Testis (tissue), 3 donors: ENCODE results near the gene SYNM. TPM values are rescaled to one million over a fixed set of nuclear protein-coding genes. Genes with fewer than 3 reads are reported as not detected.

Experiments used
- DNase-seq: peaks from one replicate; pipeline ENCODE4 v3.0.0-alpha.2; 2019
- H3K27ac ChIP-seq, 2 donors: fragments of 200-600 bp; sonication (generic); one replicate each; pipeline ENCODE4 v1.5.1; 2019
- H3K27me3 ChIP-seq: fragments of 200-600 bp; sonication (generic); one replicate; pipeline ENCODE4 v1.5.1; 2019
- H3K36me3 ChIP-seq: fragments of 200-600 bp; sonication (generic); one replicate; pipeline ENCODE4 v1.5.1; 2017; ENCODE audit warnings: low read depth; ENCODE audit errors: missing control alignments
- H3K4me1 ChIP-seq: fragments of 200-600 bp; sonication (generic); one replicate; pipeline ENCODE4 v1.5.1; 2019
- H3K4me3 ChIP-seq, 2 donors: fragments of 200-600 bp; sonication (generic); one replicate each; pipeline ENCODE4 v1.5.1; 2017 to 2019
- H3K9me3 ChIP-seq: fragments of 200-600 bp; sonication (generic); one replicate; pipeline ENCODE4 v1.5.1; 2017
- POLR2A ChIP-seq: fragments of 450-650 bp; IDR thresholded peaks from one replicate; pipeline ENCODE4 v1.6.1; 2017; ENCODE audit warnings: antibody characterized with exemption, mild to moderate bottlenecking, moderate library complexity
- WGBS, 2 donors: methylation state at CpG; one replicate each; pipeline ENCODE4 v1.1.5; 2018; 5-methylcytosine and 5-hydroxymethylcytosine counted together
- intact Hi-C: fragments of 100-400 bp; cut with DNase I; formaldehyde crosslinking; loops from one replicate; pipeline ENCODE4 v1.15.1; 2023; ENCODE audit warnings: low total_unique reads
- polyA plus RNA-seq: library from polyadenylated mRNA; stranded (reverse); fragments of 350-450 nt; fragmentation: Illumina TruSeq; extraction: RNeasy Lipid Tissue Mini Kit (QIAGEN cat#74804); gene quantifications from one replicate; pipeline ENCODE4 v1.2.3, GENCODE V29; 2014; ENCODE audit warnings: low read depth, low replicate concordance; ENCODE audit not compliant: insufficient read depth
- total RNA-seq, 2 donors: library from RNA; depleted of rRNA; stranded (reverse); fragments of >200 nt; gene quantifications; one replicate each; pipeline ENCODE4 v1.2.3, GENCODE V29; 2016
- TF ChIP-seq, protein P1 (sequence below), 3 experiments: fragments of 450-650 bp in 2 of 3; fragments of 200-600 bp in 1 of 3; sonication (generic) in 1 of 3; IDR thresholded peaks; one replicate each; pipeline ENCODE4 v1.5.1; 2016 to 2019; ENCODE audit warnings: antibody characterized with exemption in 3 of 3, mild to moderate bottlenecking in 2 of 3, moderate library complexity in 1 of 3

SYNM gene
- total and polyA plus RNA-seq, 3 donors from 2014 or later, result 10.0 to 17.9 (median 11.1) TPM

DNA sequence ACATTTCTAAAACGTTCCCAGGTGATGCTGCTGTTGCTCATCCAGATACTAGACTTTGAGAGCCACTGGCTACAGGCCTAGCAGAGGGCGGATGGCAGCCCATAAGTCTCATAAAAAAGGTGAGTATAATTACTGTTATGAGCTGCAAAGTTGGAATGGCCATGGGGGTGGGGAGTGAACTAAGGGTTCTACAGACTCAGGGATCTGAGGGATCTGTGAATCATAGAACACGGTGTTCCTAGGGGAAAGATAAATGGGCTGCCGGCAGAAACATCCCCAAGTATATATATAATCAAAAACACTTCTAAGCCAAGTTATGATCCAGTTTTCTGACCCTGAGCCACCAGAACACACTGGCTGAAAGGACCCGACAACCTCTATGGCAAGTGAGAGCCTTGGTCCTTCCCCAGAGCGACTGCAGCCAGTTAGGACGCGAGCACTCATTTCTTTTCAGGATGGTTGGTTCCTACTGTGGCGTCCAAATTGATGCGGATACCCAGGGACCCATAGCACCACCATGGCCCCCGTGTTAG, 7.9 kb upstream of the SYNM start:
- Histone ChIP-seq H3K27me3 (no peaks in the 10 kb centered on the region), H3K4me1 (peaks cover 7% of the 10 kb centered on the region), H3K27ac (no peak overlapping the region), H3K9me3 (no peaks in the 10 kb centered on the region), H3K36me3 (no peaks in the 10 kb centered on the region), H3K4me3 (no peak overlapping the region)
- WGBS, 2 donors, result 72 to 80% methylated on average over 11 of the region's 11 CpGs
- no peak for DNase-seq
- TF ChIP-seq POLR2A, result no peak
- TF ChIP-seq, protein P1, sequence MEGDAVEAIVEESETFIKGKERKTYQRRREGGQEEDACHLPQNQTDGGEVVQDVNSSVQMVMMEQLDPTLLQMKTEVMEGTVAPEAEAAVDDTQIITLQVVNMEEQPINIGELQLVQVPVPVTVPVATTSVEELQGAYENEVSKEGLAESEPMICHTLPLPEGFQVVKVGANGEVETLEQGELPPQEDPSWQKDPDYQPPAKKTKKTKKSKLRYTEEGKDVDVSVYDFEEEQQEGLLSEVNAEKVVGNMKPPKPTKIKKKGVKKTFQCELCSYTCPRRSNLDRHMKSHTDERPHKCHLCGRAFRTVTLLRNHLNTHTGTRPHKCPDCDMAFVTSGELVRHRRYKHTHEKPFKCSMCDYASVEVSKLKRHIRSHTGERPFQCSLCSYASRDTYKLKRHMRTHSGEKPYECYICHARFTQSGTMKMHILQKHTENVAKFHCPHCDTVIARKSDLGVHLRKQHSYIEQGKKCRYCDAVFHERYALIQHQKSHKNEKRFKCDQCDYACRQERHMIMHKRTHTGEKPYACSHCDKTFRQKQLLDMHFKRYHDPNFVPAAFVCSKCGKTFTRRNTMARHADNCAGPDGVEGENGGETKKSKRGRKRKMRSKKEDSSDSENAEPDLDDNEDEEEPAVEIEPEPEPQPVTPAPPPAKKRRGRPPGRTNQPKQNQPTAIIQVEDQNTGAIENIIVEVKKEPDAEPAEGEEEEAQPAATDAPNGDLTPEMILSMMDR (IDR thresholded peaks at IDR 0.05), result no peak
- intact Hi-C loops, result no loop called here

DNA sequence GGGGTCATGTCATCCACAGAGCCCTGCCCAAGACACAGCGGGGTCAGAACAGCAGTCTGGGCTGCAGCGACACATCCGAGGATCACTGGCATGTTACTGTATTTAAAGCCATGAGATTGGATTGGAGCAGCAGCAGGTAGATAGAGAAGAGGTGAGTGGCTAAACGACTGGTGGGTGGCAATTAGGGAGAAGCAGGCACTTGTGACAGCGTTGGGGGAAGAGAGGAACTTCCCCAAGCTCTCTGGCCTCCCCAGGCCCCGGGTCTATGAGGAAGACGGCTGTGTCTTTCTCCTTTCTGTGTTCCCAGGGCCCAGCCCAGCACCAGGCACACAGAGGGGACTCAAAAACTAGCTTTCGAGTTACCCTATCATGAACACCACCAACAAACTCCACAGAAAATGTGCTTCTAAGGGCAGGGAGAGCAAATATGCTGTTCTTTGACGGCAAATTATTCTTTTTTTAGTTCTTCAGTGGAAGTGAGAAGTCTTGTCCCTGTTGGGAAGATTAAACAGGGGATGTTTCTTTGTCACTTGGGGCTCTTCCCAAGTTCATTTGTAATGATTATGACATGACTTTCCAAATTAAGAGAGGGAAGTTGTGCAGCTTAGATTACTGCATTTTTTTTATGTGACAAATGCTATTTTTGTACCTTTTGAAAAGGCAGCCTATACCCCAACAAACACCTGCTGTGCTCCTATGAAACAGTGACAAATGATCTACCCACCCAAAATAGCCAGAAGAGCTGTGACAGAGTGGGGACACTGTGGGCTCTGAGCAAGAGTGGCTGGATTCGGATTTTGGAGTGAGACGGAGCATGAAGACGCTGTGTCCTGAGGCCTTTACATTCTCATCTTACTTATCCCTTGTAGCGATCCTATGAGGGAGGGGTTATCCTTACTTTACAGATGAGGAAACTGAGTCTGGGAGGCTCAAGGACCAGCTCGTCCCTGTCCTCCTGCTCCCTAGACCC, 7.2 kb upstream of the SYNM start:
- 91% methylated on average over 14 of the region's 14 CpGs for WGBS, 2 donors
- no peaks in the 10 kb centered on the region for H3K27me3 ChIP-seq
- intact Hi-C loops, result no loop called here
- H3K4me3 ChIP-seq, result no peak overlapping the region
- DNase-seq, result no peak
- peaks cover 7% of the 10 kb centered on the region for H3K4me1 ChIP-seq
- no peak overlapping the region for H3K27ac ChIP-seq
- TF ChIP-seq, protein P1 (IDR thresholded peaks at IDR 0.05), result no peak
- no peak for TF ChIP-seq POLR2A
- no peaks in the 10 kb centered on the region for H3K9me3 ChIP-seq
- H3K36me3 ChIP-seq, result no peaks in the 10 kb centered on the region

DNA sequence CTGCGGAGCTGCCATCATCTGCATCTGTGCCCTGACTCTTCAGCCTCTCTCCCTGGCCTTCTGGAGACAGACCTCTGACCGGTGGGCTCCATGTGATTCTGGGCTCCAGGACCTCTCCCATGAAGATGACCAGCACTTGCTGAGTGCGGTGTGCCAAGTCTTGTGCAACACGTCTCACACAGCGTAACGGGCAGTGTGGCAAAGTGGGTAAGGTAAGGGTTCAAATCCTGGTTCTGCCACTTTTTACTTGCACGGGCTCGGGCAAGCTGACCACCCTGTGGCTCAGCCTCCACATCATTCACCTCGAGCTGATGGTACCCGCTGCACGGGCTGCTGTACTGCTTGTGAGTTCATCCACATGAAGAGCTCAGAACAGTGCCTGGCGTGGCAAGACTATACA, 6.5 kb upstream of the SYNM start:
- H3K4me3 ChIP-seq, result no peak overlapping the region
- intact Hi-C loops, result no loop called here

DNA sequence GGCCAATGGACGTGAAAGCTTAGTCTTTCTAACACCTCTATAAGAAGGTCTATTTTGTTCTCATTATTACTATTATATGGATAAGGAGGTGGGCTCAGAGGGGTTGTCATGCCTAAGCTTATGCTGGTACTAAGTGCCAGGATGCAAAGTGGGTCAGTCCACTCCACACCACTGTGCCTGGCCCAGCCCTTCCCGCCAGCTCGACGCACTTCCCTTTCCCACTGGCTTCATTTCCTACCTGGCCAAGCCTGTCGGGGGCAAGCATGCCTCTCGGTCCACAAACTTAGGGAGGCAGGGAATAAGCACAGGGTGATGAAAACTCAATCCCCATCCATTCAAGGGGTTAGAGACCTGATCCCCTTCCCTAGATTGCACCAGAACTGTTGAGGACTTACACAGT, 5.9 kb upstream of the SYNM start:
- Histone ChIP-seq H3K4me3 (no peak overlapping the region), H3K9me3 (no peaks in the 10 kb centered on the region), H3K36me3 (no peaks in the 10 kb centered on the region), H3K27ac (no peak overlapping the region), H3K4me1 (peaks cover 7% of the 10 kb centered on the region), H3K27me3 (no peaks in the 10 kb centered on the region)
- DNase-seq, result no peak
- 80 to 86% methylated on average over 6 of the region's 6 CpGs for WGBS, 2 donors
- TF ChIP-seq POLR2A, result no peak
- TF ChIP-seq, protein P1 (IDR thresholded peaks at IDR 0.05), result no peak
- intact Hi-C loops, result no loop called here

More for the DNA sequence above, 6.5 kb upstream of the SYNM start:
- H3K36me3 ChIP-seq, result no peaks in the 10 kb centered on the region
- H3K27ac ChIP-seq, result no peak overlapping the region
- H3K9me3 ChIP-seq, result no peaks in the 10 kb centered on the region
- WGBS, 2 donors, result 87 to 94% methylated on average over 10 to 12 of the region's 12 CpGs
- H3K27me3 ChIP-seq, result no peaks in the 10 kb centered on the region
- no peak for DNase-seq
- peaks cover 7% of the 10 kb centered on the region for H3K4me1 ChIP-seq
- TF ChIP-seq POLR2A, result no peak
- TF ChIP-seq, protein P1 (IDR thresholded peaks at IDR 0.05), result no peak
